H9 (cell line): ENCODE measurements around the gene RSPH3. TPM values are rescaled to one million over a fixed set of nuclear protein-coding genes. Genes with fewer than 3 reads are reported as not detected.

Experiments
- DNase-seq: peaks from one replicate; pipeline ENCODE4 v3.0.0-alpha.2; 2017
- H2AFZ ChIP-seq: one replicate; pipeline ENCODE4 v1.6.1; 2013; ENCODE audit warnings: mild to moderate bottlenecking, low read length, control low read depth, moderate library complexity
- H2AK5ac ChIP-seq: 2 replicates; pipeline ENCODE4 v1.6.1; 2013; ENCODE audit warnings: low read length, control low read depth, mixed read lengths; ENCODE audit not compliant: insufficient read length
- H2BK120ac ChIP-seq: one replicate; pipeline ENCODE4 v1.6.1; 2013; ENCODE audit warnings: low read depth, mild to moderate bottlenecking, low read length, control low read depth, inconsistent platforms; ENCODE audit not compliant: poor library complexity, severe bottlenecking
- H2BK12ac ChIP-seq: 2 replicates; pipeline ENCODE4 v1.6.1; 2013; ENCODE audit warnings: low read length, control low read depth, mixed read lengths, low read depth; ENCODE audit not compliant: insufficient read length
- H2BK15ac ChIP-seq: 2 replicates; pipeline ENCODE4 v1.6.1; 2013; ENCODE audit warnings: low read depth, low read length, control low read depth
- H2BK20ac ChIP-seq: one replicate; pipeline ENCODE4 v1.6.1; 2013; ENCODE audit warnings: low read depth, mild to moderate bottlenecking, low read length, control low read depth, inconsistent platforms; ENCODE audit not compliant: poor library complexity, severe bottlenecking
- H2BK5ac ChIP-seq: 2 replicates; pipeline ENCODE4 v1.6.1; 2013; ENCODE audit warnings: low read length, control low read depth, mixed read lengths; ENCODE audit not compliant: insufficient read length
- H3K14ac ChIP-seq: 2 replicates; pipeline ENCODE4 v1.6.1; 2013; ENCODE audit warnings: low read length, control low read depth; ENCODE audit not compliant: insufficient read depth
- H3K18ac ChIP-seq: 2 replicates; pipeline ENCODE4 v1.6.1; 2013; ENCODE audit warnings: low read depth, mild to moderate bottlenecking, mixed read lengths, low read length, control low read depth; ENCODE audit not compliant: insufficient read length
- H3K23ac ChIP-seq: 2 replicates; pipeline ENCODE4 v1.6.1; 2013; ENCODE audit warnings: low read length, control low read depth, mixed read lengths, low read depth; ENCODE audit not compliant: insufficient read length
- H3K23me2 ChIP-seq: 2 replicates; pipeline ENCODE4 v1.6.1; 2013; ENCODE audit warnings: low read depth, mild to moderate bottlenecking, mixed read lengths, low read length, control low read depth; ENCODE audit not compliant: insufficient read length, poor library complexity, severe bottlenecking
- H3K27ac ChIP-seq: 2 replicates; pipeline ENCODE4 v1.5.1; 2013; ENCODE audit warnings: low read length, control low read depth, mixed read lengths, low read depth; ENCODE audit not compliant: insufficient read length
- H3K27me3 ChIP-seq: 2 replicates; pipeline ENCODE4 v1.6.1; 2013; ENCODE audit warnings: low read length, control low read depth, inconsistent platforms; ENCODE audit not compliant: insufficient read depth
- H3K4ac ChIP-seq: 2 replicates; pipeline ENCODE4 v1.6.1; 2013; ENCODE audit warnings: low read depth, mild to moderate bottlenecking, control low read depth, inconsistent platforms, low read length, moderate library complexity
- H3K4me1 ChIP-seq: 2 replicates; pipeline ENCODE4 v1.6.1; 2013; ENCODE audit warnings: low read length, control low read depth, inconsistent platforms; ENCODE audit not compliant: insufficient read depth
- H3K4me2 ChIP-seq: 2 replicates; pipeline ENCODE4 v1.6.1; 2013; ENCODE audit warnings: low read length, control low read depth, mixed read lengths; ENCODE audit not compliant: insufficient read length, insufficient read depth
- H3K56ac ChIP-seq: 2 replicates; pipeline ENCODE4 v1.6.1; 2013; ENCODE audit warnings: low read depth, mild to moderate bottlenecking, mixed read lengths, low read length, control low read depth; ENCODE audit not compliant: insufficient read length
- H3K79me1 ChIP-seq: 2 replicates; pipeline ENCODE4 v1.6.1; 2013; ENCODE audit warnings: low read depth, mild to moderate bottlenecking, moderate library complexity, low read length, control low read depth, inconsistent platforms; ENCODE audit not compliant: insufficient read depth, poor library complexity, severe bottlenecking
- H3K79me2 ChIP-seq: 2 replicates; pipeline ENCODE4 v1.6.1; 2013; ENCODE audit warnings: low read length, control low read depth, inconsistent platforms; ENCODE audit not compliant: insufficient read depth
- H3K9ac ChIP-seq: 2 replicates; pipeline ENCODE4 v1.6.1; 2013; ENCODE audit warnings: low read length, control low read depth, mixed read lengths; ENCODE audit not compliant: insufficient read length; ENCODE audit errors: extremely low read depth
- H3K9me3 ChIP-seq: one replicate; pipeline ENCODE4 v1.6.1; 2013; ENCODE audit warnings: low read depth, low read length, inconsistent platforms; ENCODE audit not compliant: control insufficient read depth
- H3T11ph ChIP-seq: one replicate; pipeline ENCODE4 v1.6.1; 2013; ENCODE audit warnings: mild to moderate bottlenecking, low read length, control low read depth, inconsistent platforms
- H4K20me1 ChIP-seq: one replicate; pipeline ENCODE4 v1.6.1; 2013; ENCODE audit not compliant: control insufficient read depth, insufficient read length, insufficient read depth
- H4K5ac ChIP-seq: 2 replicates; pipeline ENCODE4 v1.6.1; 2013; ENCODE audit warnings: low read depth, mild to moderate bottlenecking, mixed read lengths, low read length, control low read depth; ENCODE audit not compliant: insufficient read length
- H4K8ac ChIP-seq: replicated peaks from 2 replicates; pipeline ENCODE4 v1.6.1; 2013; ENCODE audit warnings: low read length, control low read depth, mixed read lengths, low read depth; ENCODE audit not compliant: insufficient read length
- H4K91ac ChIP-seq: 2 replicates; pipeline ENCODE4 v1.6.1; 2013; ENCODE audit warnings: low read depth, mild to moderate bottlenecking, moderate library complexity, mixed read lengths, low read length, control low read depth; ENCODE audit not compliant: insufficient read length
- H3K27ac Mint-ChIP-seq, 3 experiments: 2 replicates in 2 of 3; 3 replicates in 1 of 3; pipeline ENCODE4 v1.8.0; 2020 to 2021; ENCODE audit warnings: mixed read lengths in 3 of 3, mild to moderate bottlenecking in 1 of 3, moderate library complexity in 1 of 3
- H3K27me3 Mint-ChIP-seq: 2 replicates; pipeline ENCODE4 v1.8.0; 2021; ENCODE audit warnings: low read depth, mild to moderate bottlenecking, moderate library complexity, mixed read lengths
- H3K36me3 Mint-ChIP-seq, 3 experiments: 2 replicates in 2 of 3; 3 replicates in 1 of 3; pipeline ENCODE4 v1.8.0; 2020 to 2021; ENCODE audit warnings: low read depth in 3 of 3, mixed read lengths in 3 of 3; ENCODE audit not compliant: insufficient read depth in 1 of 3
- H3K4me1 Mint-ChIP-seq, 2 experiments: 2 replicates each; pipeline ENCODE4 v1.8.0; 2020; ENCODE audit warnings: mixed read lengths in 2 of 2
- H3K4me3 Mint-ChIP-seq, 2 experiments: 2 replicates in 1 of 2; 3 replicates in 1 of 2; pipeline ENCODE4 v1.8.0; 2020 to 2021; ENCODE audit warnings: mild to moderate bottlenecking in 2 of 2, mixed read lengths in 2 of 2, moderate library complexity in 1 of 2
- H3K9me3 Mint-ChIP-seq, 2 experiments: 2 replicates in 1 of 2; 3 replicates in 1 of 2; pipeline ENCODE4 v1.8.0; 2020; ENCODE audit warnings: mild to moderate bottlenecking in 2 of 2, mixed read lengths in 2 of 2, moderate library complexity in 1 of 2
- WGBS: extraction: QIAGEN DNeasy Blood & Tissue Kit; methylation state at CpG from one replicate; pipeline ENCODE4 v1.1.7; 2013; ENCODE audit warnings: missing lambda C conversion rate, low lambda C conversion rate, mixed read lengths; ENCODE audit not compliant: insufficient read length; ENCODE audit errors: extremely low coverage; 5-methylcytosine and 5-hydroxymethylcytosine counted together
- total RNA-seq: library from RNA; stranded (reverse); gene quantifications from 2 replicates; pipeline ENCODE4 v1.2.1, GENCODE V29; 2021
- TF ChIP-seq, protein P1 (sequence below): fragments of 200-600 bp; sonication (generic); conservative IDR thresholded peaks from 3 replicates; pipeline ENCODE4 v1.8.0; 2021; ENCODE audit warnings: antibody characterized with exemption, mild to moderate bottlenecking

Gene RSPH3
- total RNA-seq, 1 experiment from 2014 or later = 2.2 TPM

DNA sequence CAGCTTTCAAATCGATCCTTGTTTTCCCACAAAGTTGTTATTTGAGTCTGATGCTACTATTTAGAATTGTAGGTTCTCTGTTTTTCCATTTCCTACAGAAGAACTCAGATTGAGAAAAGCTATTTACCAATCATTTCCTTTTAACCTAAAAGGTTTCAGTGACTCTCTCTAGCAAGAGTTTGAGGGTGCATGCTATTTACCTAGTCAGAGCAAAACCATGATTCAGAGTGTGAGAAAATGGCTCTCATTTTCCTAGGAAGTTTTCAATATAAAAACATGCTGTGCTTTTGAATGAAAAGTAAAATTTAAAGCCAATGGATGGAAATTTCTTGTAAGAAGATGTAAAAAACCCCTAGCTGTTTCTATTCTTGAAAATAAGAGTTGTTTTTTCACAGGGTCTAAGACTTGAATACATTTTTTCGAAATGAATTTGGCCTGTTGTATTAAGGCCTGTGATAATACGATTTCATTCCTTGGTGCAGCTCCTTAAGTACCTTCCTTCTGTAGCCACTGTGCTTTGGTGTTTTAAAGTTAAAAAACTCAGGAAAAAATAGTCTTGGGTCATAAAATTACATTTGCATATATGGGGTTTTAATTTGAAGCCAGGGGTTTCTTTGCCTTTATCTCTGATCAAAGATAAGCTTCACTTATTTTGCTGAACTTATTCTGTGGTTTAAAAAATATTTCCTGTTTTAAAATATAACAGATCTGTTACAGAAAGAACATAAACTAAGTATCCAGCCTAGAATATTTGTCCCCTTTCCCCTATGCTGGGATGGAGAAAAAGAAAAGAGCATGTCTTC, 18.0 kb upstream of the RSPH3 start:
- H2BK12ac ChIP-seq = no peak overlapping the region
- no peak overlapping the region for H3K23ac ChIP-seq
- H3K18ac ChIP-seq = no peak overlapping the region
- H3K79me1 ChIP-seq = no peaks in the 10 kb centered on the region
- Mint-ChIP-seq H3K4me3 (no peak overlapping the region), H3K27me3 (no peaks in the 10 kb centered on the region), H3K36me3 (no peaks in the 10 kb centered on the region; a peak in 1 of 7 replicates), H3K27ac (no peak overlapping the region), H3K9me3 (no peaks in the 10 kb centered on the region; a peak in 1 of 5 replicates), H3K4me1 (no peaks in the 10 kb centered on the region)
- H4K5ac ChIP-seq = no peak overlapping the region
- no peak overlapping the region for H3T11ph ChIP-seq
- H4K20me1 ChIP-seq = no peaks in the 10 kb centered on the region
- TF ChIP-seq, protein P1, sequence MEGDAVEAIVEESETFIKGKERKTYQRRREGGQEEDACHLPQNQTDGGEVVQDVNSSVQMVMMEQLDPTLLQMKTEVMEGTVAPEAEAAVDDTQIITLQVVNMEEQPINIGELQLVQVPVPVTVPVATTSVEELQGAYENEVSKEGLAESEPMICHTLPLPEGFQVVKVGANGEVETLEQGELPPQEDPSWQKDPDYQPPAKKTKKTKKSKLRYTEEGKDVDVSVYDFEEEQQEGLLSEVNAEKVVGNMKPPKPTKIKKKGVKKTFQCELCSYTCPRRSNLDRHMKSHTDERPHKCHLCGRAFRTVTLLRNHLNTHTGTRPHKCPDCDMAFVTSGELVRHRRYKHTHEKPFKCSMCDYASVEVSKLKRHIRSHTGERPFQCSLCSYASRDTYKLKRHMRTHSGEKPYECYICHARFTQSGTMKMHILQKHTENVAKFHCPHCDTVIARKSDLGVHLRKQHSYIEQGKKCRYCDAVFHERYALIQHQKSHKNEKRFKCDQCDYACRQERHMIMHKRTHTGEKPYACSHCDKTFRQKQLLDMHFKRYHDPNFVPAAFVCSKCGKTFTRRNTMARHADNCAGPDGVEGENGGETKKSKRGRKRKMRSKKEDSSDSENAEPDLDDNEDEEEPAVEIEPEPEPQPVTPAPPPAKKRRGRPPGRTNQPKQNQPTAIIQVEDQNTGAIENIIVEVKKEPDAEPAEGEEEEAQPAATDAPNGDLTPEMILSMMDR = no peak
- no peak overlapping the region for H4K91ac ChIP-seq
- no peak overlapping the region for H2BK15ac ChIP-seq
- no peaks in the 10 kb centered on the region for H3K27me3 ChIP-seq
- H3K4me1 ChIP-seq = no peaks in the 10 kb centered on the region
- no peak overlapping the region for H3K56ac ChIP-seq
- no CpG with 5 or more reads among the region's 3 CpGs for whole genome bisulfite sequencing
- H3K23me2 ChIP-seq = no peaks in the 10 kb centered on the region
- H3K9me3 ChIP-seq = no peaks in the 10 kb centered on the region
- no peak overlapping the region for H2BK5ac ChIP-seq
- H3K4ac ChIP-seq = no peak overlapping the region
- no peak overlapping the region for H2AFZ ChIP-seq
- no peak overlapping the region for H2BK120ac ChIP-seq
- H3K9ac ChIP-seq = no peak overlapping the region
- no peak overlapping the region for H3K14ac ChIP-seq
- no peak overlapping the region for H2AK5ac ChIP-seq
- H2BK20ac ChIP-seq = no peak overlapping the region
- H3K4me2 ChIP-seq = no peak overlapping the region
- DNase-seq = no peak
- H3K79me2 ChIP-seq = no peaks in the 10 kb centered on the region
- H4K8ac ChIP-seq = no peak overlapping the region
- no peak overlapping the region for H3K27ac ChIP-seq
